Uterus (tissue), 2 donors: Measurements from ENCODE around the gene SIM2.

Source experiments
- CTCF ChIP-seq, 4 experiments: fragments of 200-600 bp in 2 of 4; fragments of 450-650 bp in 2 of 4; sonication (generic) in 2 of 4; IDR thresholded peaks; one replicate each; pipeline ENCODE4 v1.5.1; 2016 to 2019; ENCODE audit warnings: antibody characterized with exemption in 4 of 4, mild to moderate bottlenecking in 2 of 4, moderate library complexity in 1 of 4
- POLR2A ChIP-seq, 2 donors: fragments of 450-650 bp; IDR thresholded peaks; one replicate each; pipeline ENCODE4 v1.6.1; 2016; ENCODE audit warnings: antibody characterized with exemption in 2 of 2, mild to moderate bottlenecking in 1 of 2, moderate library complexity in 1 of 2

GRCh38 chr21:36725793-36726386 lies 27.0 kb downstream of the SIM2 start:
- TF ChIP-seq CTCF (IDR thresholded peaks at IDR 0.05) = no peak
- TF ChIP-seq POLR2A (IDR thresholded peaks at IDR 0.05) = no peak
